CD4-positive, alpha-beta T cell (primary cell): ENCODE data around the gene PSMD8. TPM values are rescaled to one million over a fixed set of nuclear protein-coding genes. Genes with fewer than 3 reads are reported as not detected.

Source experiments
- ATAC-seq: fragments of 200-7000 bp; cut with Tn5 transposase; one replicate; pipeline ENCODE4 v1.10.0; 2022; ENCODE audit warnings: mild to moderate bottlenecking; ENCODE audit not compliant: poor library complexity
- CTCF ChIA-PET: fragments of 350-600 bp; sonication (Branson Sonifier 250); formaldehyde crosslinking; loops from one replicate; lab custom pipeline; 2021; ENCODE audit warnings: antibody characterized with exemption, inconsistent platforms; lab: Charles Lee
- POLR2A ChIA-PET: fragments of 350-600 bp; sonication (Branson Sonifier 250); formaldehyde crosslinking; loops from one replicate; lab custom pipeline; 2021; ENCODE audit warnings: antibody characterized with exemption, inconsistent platforms; lab: Charles Lee
- DNase-seq, 14 experiments: peaks; one replicate each; pipeline ENCODE4 v3.0.0-alpha.2; 2013 to 2020; ENCODE audit warnings: mixed read lengths in 2 of 14
- H3K27ac ChIP-seq, 2 donors: one replicate each; pipeline versions ENCODE4 v1.5.1 to v1.7.0; 2013; ENCODE audit warnings: low read length in 2 of 2, low read depth in 1 of 2, mild to moderate bottlenecking in 1 of 2
- H3K27me3 ChIP-seq, 2 experiments: 1 replicate in 1 of 2; 2 replicates in 1 of 2; pipeline versions ENCODE4 v1.6.1 to v1.7.0; 2013; ENCODE audit warnings: low read length in 2 of 2, control low read depth in 1 of 2, mild to moderate bottlenecking in 1 of 2, moderate library complexity in 1 of 2; ENCODE audit not compliant: insufficient read depth in 2 of 2, control insufficient read depth in 1 of 2
- H3K36me3 ChIP-seq: one replicate; pipeline ENCODE4 v1.6.1; 2013; ENCODE audit warnings: low read length, control low read depth; ENCODE audit not compliant: insufficient read depth
- H3K4me1 ChIP-seq: one replicate; pipeline ENCODE4 v1.6.1; 2013; ENCODE audit warnings: low read length, control low read depth; ENCODE audit not compliant: insufficient read depth
- H3K4me3 ChIP-seq: one replicate; pipeline ENCODE4 v1.5.1; 2013; ENCODE audit warnings: mild to moderate bottlenecking, low read length, moderate library complexity
- H3K9me3 ChIP-seq, 2 experiments: 1 replicate in 1 of 2; 2 replicates in 1 of 2; pipeline versions ENCODE4 v1.6.1 to v1.7.0; 2013; ENCODE audit warnings: low read length in 2 of 2, mild to moderate bottlenecking in 2 of 2, control low read depth in 1 of 2, moderate library complexity in 1 of 2; ENCODE audit not compliant: control insufficient read depth in 1 of 2, insufficient read depth in 1 of 2
- H3K27ac Mint-ChIP-seq: one replicate; pipeline ENCODE4 v1.8.0; 2020; ENCODE audit warnings: mixed read lengths
- H3K27me3 Mint-ChIP-seq: one replicate; pipeline ENCODE4 v1.8.0; 2021; ENCODE audit warnings: mixed read lengths
- H3K36me3 Mint-ChIP-seq: one replicate; pipeline ENCODE4 v1.8.0; 2021; ENCODE audit warnings: low read depth, mixed read lengths
- H3K4me1 Mint-ChIP-seq: one replicate; pipeline ENCODE4 v1.8.0; 2021; ENCODE audit warnings: low read depth, mixed read lengths
- H3K4me3 Mint-ChIP-seq: one replicate; pipeline ENCODE4 v1.8.0; 2020; ENCODE audit warnings: mild to moderate bottlenecking, mixed read lengths
- H3K9me3 Mint-ChIP-seq: one replicate; pipeline ENCODE4 v1.8.0; 2020; ENCODE audit warnings: mixed read lengths
- intact Hi-C, 2 experiments: fragments of 100-400 bp; cut with DNase I in 1 of 2; cut with micrococcal nuclease in 1 of 2; formaldehyde crosslinking; loops; one replicate each; pipeline versions ENCODE4 v1.15.1 to v1.9.0; 2023 to 2025; cut with DNase I, micrococcal nuclease
- total RNA-seq, 174 experiments: library from RNA in 2 of 174; stranded (reverse) in 2 of 174; gene quantifications; one replicate each; pipeline ENCODE4 v1.2.3 and lab custom pipeline; 2021 to 2026
- TF ChIP-seq, protein P1 (sequence below): fragments of 200-600 bp; IDR thresholded peaks from one replicate; pipeline ENCODE4 v1.8.0; 2022; ENCODE audit warnings: antibody characterized with exemption, mild to moderate bottlenecking

Gene PSMD8
- total RNA-seq, 2 experiments from 2014 or later, result 61.2 to 64.4 TPM

- H3K9me3 Mint-ChIP-seq, result no peaks in the 10 kb centered on the region
- H3K4me3 Mint-ChIP-seq, result no peak overlapping the region
- intact Hi-C loops, result loop anchor here in 1 of 2 experiments (5.0 to 10.0 kb wide), 2 partner anchors 340 to 943 kb away; partner anchors contain the start of gene GMFG
- H3K4me1 Mint-ChIP-seq, result peaks cover 42% of the 10 kb centered on the region
- peaks cover 0 to under 1% of the 10 kb centered on the region in 2 experiments for H3K9me3 ChIP-seq
- peaks cover 18% of the 10 kb centered on the region for H3K27me3 Mint-ChIP-seq
- no peak for ATAC-seq
- ChIA-PET POLR2A (interaction anchor here (0.8 kb wide), 1 partner anchor 457 kb away, joined by 3 read pairs; no protein-coding TSS in a partner anchor), CTCF (no interaction called here)
- H3K36me3 Mint-ChIP-seq, result peaks cover 10% of the 10 kb centered on the region
- TF ChIP-seq, protein P1, sequence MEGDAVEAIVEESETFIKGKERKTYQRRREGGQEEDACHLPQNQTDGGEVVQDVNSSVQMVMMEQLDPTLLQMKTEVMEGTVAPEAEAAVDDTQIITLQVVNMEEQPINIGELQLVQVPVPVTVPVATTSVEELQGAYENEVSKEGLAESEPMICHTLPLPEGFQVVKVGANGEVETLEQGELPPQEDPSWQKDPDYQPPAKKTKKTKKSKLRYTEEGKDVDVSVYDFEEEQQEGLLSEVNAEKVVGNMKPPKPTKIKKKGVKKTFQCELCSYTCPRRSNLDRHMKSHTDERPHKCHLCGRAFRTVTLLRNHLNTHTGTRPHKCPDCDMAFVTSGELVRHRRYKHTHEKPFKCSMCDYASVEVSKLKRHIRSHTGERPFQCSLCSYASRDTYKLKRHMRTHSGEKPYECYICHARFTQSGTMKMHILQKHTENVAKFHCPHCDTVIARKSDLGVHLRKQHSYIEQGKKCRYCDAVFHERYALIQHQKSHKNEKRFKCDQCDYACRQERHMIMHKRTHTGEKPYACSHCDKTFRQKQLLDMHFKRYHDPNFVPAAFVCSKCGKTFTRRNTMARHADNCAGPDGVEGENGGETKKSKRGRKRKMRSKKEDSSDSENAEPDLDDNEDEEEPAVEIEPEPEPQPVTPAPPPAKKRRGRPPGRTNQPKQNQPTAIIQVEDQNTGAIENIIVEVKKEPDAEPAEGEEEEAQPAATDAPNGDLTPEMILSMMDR, result no peak
- H3K4me3 ChIP-seq, result no peak overlapping the region
- no peak for DNase-seq
- no peaks in the 10 kb centered on the region for H3K36me3 ChIP-seq
- H3K4me1 ChIP-seq, result peaks cover 44% of the 10 kb centered on the region
- no peak overlapping the region for H3K27ac Mint-ChIP-seq
- H3K27ac ChIP-seq, result no peak overlapping the region
- peaks cover 8 to 9% of the 10 kb centered on the region in 2 experiments for H3K27me3 ChIP-seq
Measured at GRCh38 chr19:38391911-38392464, 17.6 kb downstream of the PSMD8 start.

DNA sequence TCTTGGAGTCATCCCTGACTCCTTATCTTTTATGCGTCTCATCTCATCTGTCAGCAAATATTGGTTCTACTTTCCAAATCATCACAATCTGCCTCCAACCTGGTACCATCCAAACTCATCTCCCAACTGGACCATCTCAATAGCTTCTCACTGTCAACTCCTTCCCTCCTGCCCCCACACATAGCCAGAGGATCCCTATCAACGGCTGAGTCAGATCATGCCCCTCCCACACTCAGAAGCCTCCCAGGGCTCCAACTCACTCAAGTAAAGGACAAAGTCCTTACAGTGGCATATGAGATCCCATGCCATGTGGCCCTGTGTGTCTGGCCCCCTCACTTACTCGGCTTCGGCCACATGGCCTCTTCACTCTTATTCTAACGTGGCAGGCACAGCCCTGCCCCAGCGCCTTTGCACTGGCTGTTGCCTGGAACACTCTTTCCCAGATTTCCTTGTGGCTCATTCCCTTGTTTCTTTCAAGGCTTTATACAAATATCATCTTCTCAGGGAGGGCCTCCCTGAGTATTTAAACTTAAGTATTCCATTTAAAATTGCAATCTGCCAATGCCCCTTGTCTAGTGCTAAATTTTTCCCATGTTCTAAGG, 18.4 kb downstream of the PSMD8 start:
- ChIA-PET CTCF (no interaction called here), POLR2A (interaction anchor here (0.8 to 3.0 kb wide), 2 partner anchors 10 to 456 kb away, joined by 3 to 21 read pairs; partner anchors contain the start of gene FAM98C)
- TF ChIP-seq, protein P1, result no peak
- Mint-ChIP-seq H3K27ac (no peak overlapping the region), H3K9me3 (no peaks in the 10 kb centered on the region), H3K4me1 (peaks cover 35% of the 10 kb centered on the region), H3K4me3 (peak overlapping the region; percentile 4), H3K36me3 (peaks cover 5% of the 10 kb centered on the region), H3K27me3 (peaks cover 11% of the 10 kb centered on the region)
- intact Hi-C loops, result loop anchor here in 1 of 2 experiments (5.0 to 10.0 kb wide), 2 partner anchors 339 to 942 kb away; partner anchors contain the start of gene GMFG
- H3K4me3 ChIP-seq, result no peak overlapping the region
- ATAC-seq (no peak), DNase-seq (no peak)
- H3K27ac ChIP-seq, result no peak overlapping the region
- H3K9me3 ChIP-seq, result no peaks in the 10 kb centered on the region
- H3K4me1 ChIP-seq, result peaks cover 36% of the 10 kb centered on the region
- H3K27me3 ChIP-seq, result peaks cover 7 to 9% of the 10 kb centered on the region in 2 experiments
- H3K36me3 ChIP-seq, result no peaks in the 10 kb centered on the region

DNA sequence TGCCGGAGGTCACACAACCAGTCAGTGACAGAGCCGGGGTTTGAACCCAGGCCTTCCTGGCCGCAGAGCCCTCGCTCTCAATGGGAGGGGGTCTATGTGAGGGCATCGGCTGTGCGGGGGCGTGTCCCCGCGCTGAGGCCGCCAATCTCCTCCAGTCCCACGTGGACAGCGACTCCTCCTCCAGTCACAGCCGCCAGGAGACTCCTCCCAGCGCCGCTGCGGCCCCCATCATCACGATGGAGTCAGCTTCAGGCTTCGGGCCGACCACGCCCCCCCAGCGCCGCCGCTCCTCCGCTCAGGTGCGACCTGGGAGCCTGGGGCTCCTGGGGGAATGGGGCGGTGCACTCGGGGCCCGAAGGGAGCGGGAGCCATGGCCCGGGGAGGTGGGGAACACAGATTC, 20.1 kb downstream of the PSMD8 start:
- Mint-ChIP-seq H3K27me3 (peaks cover 4% of the 10 kb centered on the region), H3K4me3 (peak overlapping the region; percentile 71), H3K36me3 (no peaks in the 10 kb centered on the region), H3K27ac (peak overlapping the region; percentile 72), H3K9me3 (no peaks in the 10 kb centered on the region), H3K4me1 (peaks cover 26% of the 10 kb centered on the region)
- intact Hi-C loops, result loop anchor here in 1 of 2 experiments (5.0 to 10.0 kb wide), 2 partner anchors 338 to 940 kb away; partner anchors contain the start of gene GMFG
- no peaks in the 10 kb centered on the region for H3K36me3 ChIP-seq
- H3K27ac ChIP-seq, result no peak overlapping the region
- ATAC-seq (peak; percentile 64), DNase-seq (peak; percentile 33 to 86 (median 60))
- H3K4me3 ChIP-seq, result peak overlapping the region; percentile 44
- TF ChIP-seq, protein P1, result no peak
- peaks cover 19% of the 10 kb centered on the region for H3K4me1 ChIP-seq
- CTCF ChIA-PET, result interaction anchor here (1.5 kb wide), 1 partner anchor 8 kb away, joined by 11 read pairs; the partner anchor contains the start of gene FAM98C
- H3K27me3 ChIP-seq, result no peaks in the 10 kb centered on the region
- H3K9me3 ChIP-seq, result no peaks in the 10 kb centered on the region
- POLR2A ChIA-PET, result interaction anchor here (0.9 to 3.1 kb wide), 4 partner anchors 9 to 20 kb away, joined by 3 to 32 read pairs (median 14); partner anchors contain the start of genes FAM98C and PSMD8
